Fibroblast of villous mesenchyme (primary cell): ENCODE data around the gene RING1. TPM values are rescaled to one million over a fixed set of nuclear protein-coding genes. Genes with fewer than 3 reads are reported as not detected.

Source experiments
- DNase-seq: peaks from one replicate; pipeline ENCODE4 v3.0.0-alpha.2; 2010; ENCODE audit warnings: low read depth
- H3K4me3 ChIP-seq: 2 replicates; pipeline ENCODE4 v1.5.1; 2011; ENCODE audit warnings: low read depth, mild to moderate bottlenecking, low read length
- CTCF ChIP-seq: IDR thresholded peaks from 2 replicates; pipeline ENCODE4 v1.5.1; 2012; ENCODE audit warnings: low read depth, mild to moderate bottlenecking, low read length; ENCODE audit not compliant: insufficient read depth
- total RNA-seq: library from RNA; depleted of rRNA; stranded (reverse); fragments of >200 nt; gene quantifications from 2 replicates; pipeline ENCODE4 v1.2.3, GENCODE V29; 2012

RING1 gene
- total RNA-seq, 1 donor: 27.2 TPM

- DNase-seq: peak; percentile 31
- no peak overlapping the region for H3K4me3 ChIP-seq
- TF ChIP-seq CTCF: peak; percentile 75
Observed at GRCh38 chr6:33172688-33173534, 35.4 kb upstream of the RING1 start.

GRCh38 chr6:33173535-33174180 lies 34.6 kb upstream of the RING1 start:
- no peak for TF ChIP-seq CTCF
- no peak overlapping the region for H3K4me3 ChIP-seq
- no peak for DNase-seq

GRCh38 chr6:33174784-33175183 lies 33.5 kb upstream of the RING1 start:
- DNase-seq: no peak
- H3K4me3 ChIP-seq: no peak overlapping the region
- no peak for TF ChIP-seq CTCF

GRCh38 chr6:33175436-33176069 lies 32.7 kb upstream of the RING1 start:
- no peak overlapping the region for H3K4me3 ChIP-seq
- TF ChIP-seq CTCF: peak; percentile 14
- no peak for DNase-seq

GRCh38 chr6:33176906-33177305 lies 31.4 kb upstream of the RING1 start:
- H3K4me3 ChIP-seq: no peak overlapping the region
- DNase-seq: no peak
- TF ChIP-seq CTCF: no peak

GRCh38 chr6:33177552-33178446 lies 30.5 kb upstream of the RING1 start:
- TF ChIP-seq CTCF: no peak
- H3K4me3 ChIP-seq: no peak overlapping the region
- no peak for DNase-seq
